Measurements from ENCODE around the gene HSF4. TPM values are rescaled to one million over a fixed set of nuclear protein-coding genes. Genes with fewer than 3 reads are reported as not detected.

The HSF4 gene
- total and polyA plus RNA-seq, 12 donors = 9.1 to 199 (median 38.6) TPM

- DNase-seq = no peak
- Histone ChIP-seq H3K36me3 (peaks cover 0 to 97% (median 56%) of the 10 kb centered on the region in 9 donors), H3K9me3 (no peaks in the 10 kb centered on the region), H3K4me1 (peaks cover 0 to 7% (median 0%) of the 10 kb centered on the region in 9 donors), H3K4me3 (no peak overlapping the region), H3K27me3 (peaks cover 0 to 9% (median 0%) of the 10 kb centered on the region in 7 donors), H3K27ac (no peak overlapping the region)
- intact Hi-C loops (cut with DNase I) = no loop called here
- ATAC-seq = no peak
- 94 to 95% methylated on average over 2 of the region's 2 CpGs for WGBS, 2 donors
- no peak for TF ChIP-seq CTCF (IDR thresholded peaks at IDR 0.05)
These were observed 19.6 kb upstream of the HSF4 start for GRCh38 chr16:67144943-67145342.

GRCh38 chr16:67145746-67146145 is 18.8 kb upstream of the HSF4 start:
- H3K27me3 ChIP-seq = peaks cover 0 to 17% (median 0%) of the 10 kb centered on the region in 7 donors
- no peak for ATAC-seq
- intact Hi-C loops (cut with DNase I) = no loop called here
- H3K9me3 ChIP-seq = no peaks in the 10 kb centered on the region
- peaks cover 0 to 15% (median 3%) of the 10 kb centered on the region in 9 donors for H3K4me1 ChIP-seq
- TF ChIP-seq CTCF (IDR thresholded peaks at IDR 0.05) = no peak
- DNase-seq = no peak
- H3K4me3 ChIP-seq = no peak overlapping the region
- WGBS, 2 donors = 82 to 100% methylated on average over 2 of the region's 2 CpGs
- no peak overlapping the region for H3K27ac ChIP-seq
- H3K36me3 ChIP-seq = peaks cover 0 to 89% (median 48%) of the 10 kb centered on the region in 9 donors

GRCh38 chr16:67146523-67147357 is 17.8 kb upstream of the HSF4 start:
- 79 to 86% methylated on average over 7 of the region's 7 CpGs for WGBS, 2 donors
- TF ChIP-seq CTCF (IDR thresholded peaks at IDR 0.05) = no peak
- Histone ChIP-seq H3K4me1 (peaks cover 2 to 22% (median 13%) of the 10 kb centered on the region in 9 donors), H3K9me3 (no peaks in the 10 kb centered on the region), H3K27ac (no peak overlapping the region), H3K36me3 (peaks cover 0 to 79% (median 41%) of the 10 kb centered on the region in 9 donors), H3K27me3 (peaks cover 0 to 27% (median 0%) of the 10 kb centered on the region in 7 donors), H3K4me3 (no peak overlapping the region)
- ATAC-seq (no peak), DNase-seq (no peak)
- intact Hi-C loops (cut with DNase I) = no loop called here

GRCh38 chr16:67147437-67148140 is 17.0 kb upstream of the HSF4 start:
- Histone ChIP-seq H3K9me3 (no peaks in the 10 kb centered on the region), H3K27ac (no peak overlapping the region), H3K27me3 (peaks cover 0 to 30% (median 0%) of the 10 kb centered on the region in 7 donors), H3K4me1 (peaks cover 2 to 22% (median 13%) of the 10 kb centered on the region in 9 donors), H3K4me3 (no peak overlapping the region), H3K36me3 (peaks cover 0 to 71% (median 34%) of the 10 kb centered on the region in 9 donors)
- intact Hi-C loops (cut with DNase I) = no loop called here
- TF ChIP-seq CTCF (IDR thresholded peaks at IDR 0.05) = no peak
- DNase-seq = no peak
- ATAC-seq = no peak
- 96 to 98% methylated on average over 4 of the region's 4 CpGs for WGBS, 2 donors
